Upper lobe of right lung (tissue), 1 donor: Measurements from ENCODE around the gene JMJD6. TPM values are rescaled to one million over a fixed set of nuclear protein-coding genes. Genes with fewer than 3 reads are reported as not detected.

ENCODE experiments used
- ATAC-seq: fragments of 200-7000 bp; cut with Tn5 transposase; one replicate; pipeline ENCODE4 v1.9.1; 2020; ENCODE audit warnings: mild to moderate bottlenecking, moderate library complexity
- DNase-seq: peaks from one replicate; pipeline ENCODE4 v3.0.0-alpha.2; 2020
- H3K27ac ChIP-seq: fragments of 200-600 bp; one replicate; pipeline ENCODE4 v1.8.0; 2022
- H3K27me3 ChIP-seq: fragments of 200-600 bp; one replicate; pipeline ENCODE4 v1.8.0; 2022; ENCODE audit warnings: mild to moderate bottlenecking
- H3K36me3 ChIP-seq: fragments of 200-600 bp; one replicate; pipeline ENCODE4 v1.8.0; 2022
- H3K4me1 ChIP-seq: fragments of 200-600 bp; one replicate; pipeline ENCODE4 v1.8.0; 2022
- H3K4me3 ChIP-seq: fragments of 200-600 bp; one replicate; pipeline ENCODE4 v1.8.0; 2022; ENCODE audit warnings: mild to moderate bottlenecking
- H3K9me3 ChIP-seq: fragments of 200-600 bp; one replicate; pipeline ENCODE4 v1.8.0; 2022
- intact Hi-C: fragments of 100-400 bp; cut with DNase I; formaldehyde crosslinking; loops from one replicate; pipeline ENCODE4 v1.11.0; 2022
- total RNA-seq: library from RNA; stranded (reverse); fragmentation: NEBNext Ultra II Directional; extraction: Animal tissue kit (Norgen Biotek cat#: 25700); gene quantifications from one replicate; pipeline ENCODE4 v1.2.1, GENCODE V29; 2021
- TF ChIP-seq, protein P1 (sequence below): fragments of 200-600 bp; IDR thresholded peaks from one replicate; pipeline ENCODE4 v1.8.0; 2022; ENCODE audit warnings: antibody characterized with exemption
- donor health status: DM: no; HTN: yes; CAD: no; lungs with severe emphysema.

Gene JMJD6
- total RNA-seq, 1 donor from 2014 or later = 29.6 TPM

DNA sequence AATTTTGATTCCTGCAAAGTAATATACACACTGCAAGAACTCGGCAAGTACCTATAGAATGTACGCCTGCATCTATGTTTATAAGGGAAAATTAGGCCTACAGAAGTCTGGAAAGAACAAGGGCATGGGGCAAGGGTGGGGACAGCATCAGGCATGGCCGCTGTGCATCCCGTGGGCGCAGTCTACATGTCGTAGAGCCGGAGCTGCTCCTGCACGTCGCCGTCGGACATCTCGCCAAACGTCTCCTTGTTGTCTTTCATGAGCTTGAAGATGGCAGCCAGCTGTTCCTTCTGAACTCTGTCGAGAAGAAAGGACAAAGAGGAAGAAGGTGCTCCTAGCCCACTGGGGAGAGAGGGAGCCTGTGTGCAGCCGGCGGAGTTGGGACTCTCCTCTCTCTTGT lies 49.0 kb downstream of the JMJD6 start:
- H3K9me3 ChIP-seq = no peaks in the 10 kb centered on the region
- H3K36me3 ChIP-seq = peaks cover 19% of the 10 kb centered on the region
- TF ChIP-seq, protein P1, sequence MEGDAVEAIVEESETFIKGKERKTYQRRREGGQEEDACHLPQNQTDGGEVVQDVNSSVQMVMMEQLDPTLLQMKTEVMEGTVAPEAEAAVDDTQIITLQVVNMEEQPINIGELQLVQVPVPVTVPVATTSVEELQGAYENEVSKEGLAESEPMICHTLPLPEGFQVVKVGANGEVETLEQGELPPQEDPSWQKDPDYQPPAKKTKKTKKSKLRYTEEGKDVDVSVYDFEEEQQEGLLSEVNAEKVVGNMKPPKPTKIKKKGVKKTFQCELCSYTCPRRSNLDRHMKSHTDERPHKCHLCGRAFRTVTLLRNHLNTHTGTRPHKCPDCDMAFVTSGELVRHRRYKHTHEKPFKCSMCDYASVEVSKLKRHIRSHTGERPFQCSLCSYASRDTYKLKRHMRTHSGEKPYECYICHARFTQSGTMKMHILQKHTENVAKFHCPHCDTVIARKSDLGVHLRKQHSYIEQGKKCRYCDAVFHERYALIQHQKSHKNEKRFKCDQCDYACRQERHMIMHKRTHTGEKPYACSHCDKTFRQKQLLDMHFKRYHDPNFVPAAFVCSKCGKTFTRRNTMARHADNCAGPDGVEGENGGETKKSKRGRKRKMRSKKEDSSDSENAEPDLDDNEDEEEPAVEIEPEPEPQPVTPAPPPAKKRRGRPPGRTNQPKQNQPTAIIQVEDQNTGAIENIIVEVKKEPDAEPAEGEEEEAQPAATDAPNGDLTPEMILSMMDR = no peak
- no peak overlapping the region for H3K4me3 ChIP-seq
- H3K27me3 ChIP-seq = no peaks in the 10 kb centered on the region
- intact Hi-C loops = no loop called here
- no peak overlapping the region for H3K27ac ChIP-seq
- ATAC-seq = no peak
- peaks cover 9% of the 10 kb centered on the region for H3K4me1 ChIP-seq
- no peak for DNase-seq

- Histone ChIP-seq H3K27ac (no peak overlapping the region), H3K9me3 (no peaks in the 10 kb centered on the region), H3K27me3 (no peaks in the 10 kb centered on the region), H3K4me3 (no peak overlapping the region), H3K4me1 (peaks cover 8% of the 10 kb centered on the region), H3K36me3 (peaks cover 19% of the 10 kb centered on the region)
- ATAC-seq (no peak), DNase-seq (no peak)
- TF ChIP-seq, protein P1 = no peak
- intact Hi-C loops = no loop called here
Measured at GRCh38 chr17:76676629-76677028, 49.8 kb downstream of the JMJD6 start.

- no peak for DNase-seq
- no peak overlapping the region for H3K4me3 ChIP-seq
- TF ChIP-seq, protein P1 = no peak
Measured at GRCh38 chr17:76675648-76676047, 50.8 kb downstream of the JMJD6 start.

DNA sequence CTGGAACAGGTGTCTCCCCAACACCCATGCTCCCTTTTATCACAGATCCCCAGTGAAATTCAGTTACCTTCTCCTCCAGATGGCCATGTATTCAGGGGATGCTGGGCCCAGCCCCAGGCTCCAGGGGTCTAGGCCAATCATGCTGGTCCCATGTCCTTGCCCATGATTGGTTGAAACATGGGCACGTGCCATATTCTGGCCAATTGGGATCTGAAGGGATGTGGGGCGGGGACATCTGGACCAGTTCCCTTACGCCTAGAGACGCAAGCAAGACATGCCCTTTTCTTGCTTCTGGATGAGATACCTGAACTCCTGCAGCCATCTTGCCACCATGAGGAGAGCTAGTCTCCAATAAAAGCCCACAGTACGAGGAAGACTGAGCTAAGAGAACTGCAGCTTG lies 51.8 kb downstream of the JMJD6 start:
- Histone ChIP-seq H3K4me1 (peaks cover 17% of the 10 kb centered on the region), H3K36me3 (peaks cover 12% of the 10 kb centered on the region), H3K27me3 (no peaks in the 10 kb centered on the region), H3K27ac (no peak overlapping the region), H3K4me3 (no peak overlapping the region), H3K9me3 (no peaks in the 10 kb centered on the region)
- intact Hi-C loops = no loop called here
- TF ChIP-seq, protein P1 = no peak
- ATAC-seq (no peak), DNase-seq (no peak)

More at GRCh38 chr17:76675648-76676047, 50.8 kb downstream of the JMJD6 start:
- peaks cover 15% of the 10 kb centered on the region for H3K4me1 ChIP-seq
- H3K27me3 ChIP-seq = no peaks in the 10 kb centered on the region
- no peaks in the 10 kb centered on the region for H3K9me3 ChIP-seq
- H3K36me3 ChIP-seq = peaks cover 17% of the 10 kb centered on the region
- ATAC-seq = no peak
- intact Hi-C loops = no loop called here
- no peak overlapping the region for H3K27ac ChIP-seq

DNA sequence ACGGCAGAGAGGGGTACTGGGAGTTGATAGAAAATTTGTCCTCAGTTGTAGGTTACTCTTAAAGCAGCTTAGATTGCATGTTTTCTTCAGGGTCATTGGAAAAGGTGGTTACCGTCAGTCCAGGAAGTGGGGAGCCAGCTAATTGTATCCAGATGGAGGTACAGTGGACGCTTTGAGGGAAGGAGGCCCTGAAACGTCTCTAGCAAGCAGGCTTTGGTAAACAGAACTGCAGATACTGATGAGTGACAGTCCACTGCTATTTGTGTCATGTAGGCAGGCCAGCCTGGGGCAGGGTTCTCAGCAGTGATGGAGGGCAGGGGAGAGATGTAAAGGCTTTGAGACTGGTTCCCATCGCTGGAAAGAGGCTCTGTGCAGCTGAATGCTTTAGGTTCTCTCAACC lies 52.7 kb downstream of the JMJD6 start:
- ATAC-seq = no peak
- no peak overlapping the region for H3K4me3 ChIP-seq
- no peak overlapping the region for H3K27ac ChIP-seq
- H3K9me3 ChIP-seq = no peaks in the 10 kb centered on the region
- DNase-seq = no peak
- peaks cover 12% of the 10 kb centered on the region for H3K36me3 ChIP-seq
- TF ChIP-seq, protein P1 = no peak
- H3K27me3 ChIP-seq = no peaks in the 10 kb centered on the region
- intact Hi-C loops = no loop called here
- peaks cover 17% of the 10 kb centered on the region for H3K4me1 ChIP-seq

DNA sequence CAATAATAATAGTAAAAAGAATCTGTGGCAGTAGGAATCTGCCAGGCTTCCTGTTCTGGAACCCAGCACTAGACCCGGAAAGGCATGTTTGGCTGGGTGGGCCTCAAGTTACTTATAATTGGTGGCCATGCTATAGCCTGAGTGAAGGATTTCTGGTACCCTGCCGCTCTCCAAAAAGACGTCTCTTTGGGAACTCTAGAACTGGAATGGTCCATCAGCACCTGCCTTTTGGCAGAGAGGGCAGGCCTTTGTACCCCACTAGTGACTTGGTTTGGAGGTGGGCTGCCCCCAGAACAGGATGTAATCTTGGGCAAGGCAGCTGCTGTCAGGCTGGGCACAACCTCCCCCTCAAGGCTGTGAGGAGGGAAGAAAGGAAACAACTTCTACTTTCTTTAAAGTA lies 53.5 kb downstream of the JMJD6 start:
- no peak for DNase-seq
- Histone ChIP-seq H3K27ac (no peak overlapping the region), H3K36me3 (peaks cover 12% of the 10 kb centered on the region), H3K4me3 (no peak overlapping the region), H3K4me1 (peaks cover 17% of the 10 kb centered on the region), H3K9me3 (no peaks in the 10 kb centered on the region), H3K27me3 (no peaks in the 10 kb centered on the region)
- intact Hi-C loops = no loop called here
- TF ChIP-seq, protein P1 = no peak
- no peak for ATAC-seq
